KOPT-K1 (cell line): ENCODE data around the gene RFX6.
"Not testable (repeated sequence)": the region's sequence is repeated elsewhere in the genome, so short reads cannot be mapped to it uniquely, and the experiment has no call there.

Experiments
- H3K27ac ChIP-seq: fragments of 200-600 bp; sonication (generic); 2 replicates; pipeline ENCODE4 v1.5.1; 2016; ENCODE audit warnings: antibody characterized with exemption, mild to moderate bottlenecking, low read depth, low read length; ENCODE audit not compliant: poor library complexity, severe bottlenecking
- H3K36me3 ChIP-seq: fragments of 200-600 bp; sonication (generic); 2 replicates; pipeline ENCODE4 v1.5.1; 2017; ENCODE audit warnings: antibody characterized with exemption, mild to moderate bottlenecking, low read length, moderate library complexity; ENCODE audit not compliant: insufficient read depth
- H3K9me3 ChIP-seq: fragments of 200-600 bp; sonication (generic); 2 replicates; pipeline ENCODE4 v1.5.1; 2017; ENCODE audit warnings: antibody characterized with exemption, low read length, mild to moderate bottlenecking; ENCODE audit not compliant: insufficient read depth, poor library complexity, severe bottlenecking

RFX6 gene

GRCh38 chr6:116876635-116877611, at the start of gene RFX6:
Gene RFX6, plus strand, starts transcription at chr6:116877242. Its CDS starts 34 bp downstream, at chr6:116877276.
- H3K27ac ChIP-seq = no peak within 1 kb of the TSS
- H3K9me3 ChIP-seq = no peaks in the 10 kb centered on the region
- H3K36me3 ChIP-seq = no peaks in the 10 kb centered on the region

- no peaks in the 10 kb centered on the region for H3K9me3 ChIP-seq
- no peaks in the 10 kb centered on the region for H3K36me3 ChIP-seq
- H3K27ac ChIP-seq = no peak overlapping the region
Measured at GRCh38 chr6:116827561-116828240, 49.3 kb upstream of the RFX6 start.

- Histone ChIP-seq H3K36me3 (no peaks in the 10 kb centered on the region), H3K27ac (no peak within 1 kb of the TSS), H3K9me3 (no peaks in the 10 kb centered on the region)
Measured at GRCh38 chr6:116828983-116829382, 48.1 kb upstream of the RFX6 start, which contains the start of gene GPRC6A. Gene GPRC6A, minus strand, starts transcription at chr6:116829083. Its CDS starts 70 bp downstream, at chr6:116829013.

GRCh38 chr6:116834526-116834925, 42.5 kb upstream of the RFX6 start:
- not testable (repeated sequence) for H3K9me3 ChIP-seq, H3K36me3 ChIP-seq

GRCh38 chr6:116836606-116837342, 40.3 kb upstream of the RFX6 start:
- Histone ChIP-seq H3K36me3 (no peaks in the 10 kb centered on the region), H3K27ac (no peak overlapping the region), H3K9me3 (no peaks in the 10 kb centered on the region)

More at GRCh38 chr6:116834526-116834925, 42.5 kb upstream of the RFX6 start:
- H3K27ac ChIP-seq = not testable (repeated sequence)

GRCh38 chr6:116840091-116840490, 37.0 kb upstream of the RFX6 start:
- no peak overlapping the region for H3K27ac ChIP-seq
- no peaks in the 10 kb centered on the region for H3K36me3 ChIP-seq
- no peaks in the 10 kb centered on the region for H3K9me3 ChIP-seq

- Histone ChIP-seq H3K27ac (no peak overlapping the region), H3K36me3 (no peaks in the 10 kb centered on the region), H3K9me3 (no peaks in the 10 kb centered on the region)
Measured at GRCh38 chr6:116842459-116842858, 34.6 kb upstream of the RFX6 start.

- no peaks in the 10 kb centered on the region for H3K36me3 ChIP-seq
- no peak overlapping the region for H3K27ac ChIP-seq
- H3K9me3 ChIP-seq = no peaks in the 10 kb centered on the region
Measured at GRCh38 chr6:116847227-116847626, 29.8 kb upstream of the RFX6 start.

- H3K36me3 ChIP-seq = no peaks in the 10 kb centered on the region
- no peak overlapping the region for H3K27ac ChIP-seq
- peaks cover 10% of the 10 kb centered on the region for H3K9me3 ChIP-seq
Measured at GRCh38 chr6:116858060-116858459, 19.0 kb upstream of the RFX6 start.

GRCh38 chr6:116859264-116859663, 17.8 kb upstream of the RFX6 start:
- H3K27ac ChIP-seq = no peak overlapping the region

GRCh38 chr6:116866281-116866871, 10.7 kb upstream of the RFX6 start:
- H3K27ac ChIP-seq = no peak overlapping the region
- no peaks in the 10 kb centered on the region for H3K36me3 ChIP-seq
- H3K9me3 ChIP-seq = no peaks in the 10 kb centered on the region

More at GRCh38 chr6:116859264-116859663, 17.8 kb upstream of the RFX6 start:
- no peaks in the 10 kb centered on the region for H3K36me3 ChIP-seq
- H3K9me3 ChIP-seq = peaks cover 10% of the 10 kb centered on the region

GRCh38 chr6:116872771-116873170, 4.3 kb upstream of the RFX6 start:
- no peak overlapping the region for H3K27ac ChIP-seq
- no peaks in the 10 kb centered on the region for H3K9me3 ChIP-seq
- H3K36me3 ChIP-seq = no peaks in the 10 kb centered on the region

GRCh38 chr6:116876107-116876506, 935 bp upstream of the RFX6 start:
- no peak overlapping the region for H3K27ac ChIP-seq
- H3K9me3 ChIP-seq = no peaks in the 10 kb centered on the region
- no peaks in the 10 kb centered on the region for H3K36me3 ChIP-seq

- Histone ChIP-seq H3K27ac (no peak overlapping the region), H3K36me3 (no peaks in the 10 kb centered on the region), H3K9me3 (no peaks in the 10 kb centered on the region)
Measured at GRCh38 chr6:116877743-116878142, 701 bp downstream of the RFX6 start.
